ENCODE measurements around the gene PTPN6.

Gene PTPN6

GRCh38 chr12:6932766-6933165 is 18.4 kb upstream of the PTPN6 start:
- TF ChIP-seq CTCF (IDR thresholded peaks at IDR 0.05; ENCODE audit: borderline replicate concordance, insufficient read depth, low read depth, low read length): no peak
- no peak overlapping the region for H3K4me3 ChIP-seq (ENCODE audit: low read depth, low read length)

GRCh38 chr12:6934110-6934509 is 17.0 kb upstream of the PTPN6 start:
- H3K4me3 ChIP-seq (ENCODE audit: low read depth, low read length): no peak overlapping the region
- no peak for TF ChIP-seq CTCF (IDR thresholded peaks at IDR 0.05; ENCODE audit: borderline replicate concordance, insufficient read depth, low read depth, low read length)

- H3K4me3 ChIP-seq (ENCODE audit: low read depth, low read length): peak overlapping the region; percentile 5
- no peak for TF ChIP-seq CTCF (IDR thresholded peaks at IDR 0.05; ENCODE audit: borderline replicate concordance, insufficient read depth, low read depth, low read length)
Measured at GRCh38 chr12:6935371-6936193, 15.6 kb upstream of the PTPN6 start.

GRCh38 chr12:6936194-6936635 is 14.9 kb upstream of the PTPN6 start:
- TF ChIP-seq CTCF (IDR thresholded peaks at IDR 0.05; ENCODE audit: borderline replicate concordance, insufficient read depth, low read depth, low read length): no peak
- peak overlapping the region; percentile 96 for H3K4me3 ChIP-seq (ENCODE audit: low read depth, low read length)

- TF ChIP-seq CTCF (IDR thresholded peaks at IDR 0.05; ENCODE audit: borderline replicate concordance, insufficient read depth, low read depth, low read length): no peak; the same call in 1 of the 2 replicates
- peak overlapping the region; percentile 96 for H3K4me3 ChIP-seq (ENCODE audit: low read depth, low read length)
Measured at GRCh38 chr12:6936636-6937480, 14.3 kb upstream of the PTPN6 start.

GRCh38 chr12:6937481-6938352 is 13.4 kb upstream of the PTPN6 start:
- peak overlapping the region; percentile 96 for H3K4me3 ChIP-seq (ENCODE audit: low read depth, low read length)
- TF ChIP-seq CTCF (IDR thresholded peaks at IDR 0.05; ENCODE audit: borderline replicate concordance, insufficient read depth, low read depth, low read length): peak; percentile 96
